Ascending aorta (tissue), 2 donors: ENCODE data around the gene SRD5A1. TPM values are rescaled to one million over a fixed set of nuclear protein-coding genes. Genes with fewer than 3 reads are reported as not detected.
"Not testable (repeated sequence)": the region's sequence is repeated elsewhere in the genome, so short reads cannot be mapped to it uniquely, and the experiment has no call there.

Source experiments
- DNase-seq, 2 donors: peaks; one replicate each; pipeline ENCODE4 v3.0.0-alpha.2; 2019; ENCODE audit warnings: low spot score in 2 of 2
- H3K27ac ChIP-seq, 2 donors: fragments of 200-600 bp; sonication (generic); one replicate each; pipeline ENCODE4 v1.5.1; 2016 to 2017; ENCODE audit warnings: mild to moderate bottlenecking in 1 of 2
- H3K27me3 ChIP-seq: fragments of 200-600 bp; sonication (generic); one replicate; pipeline ENCODE4 v1.5.1; 2017
- H3K36me3 ChIP-seq, 2 donors: fragments of 200-600 bp; sonication (generic); one replicate each; pipeline ENCODE4 v1.5.1; 2016
- H3K4me1 ChIP-seq, 2 donors: fragments of 200-600 bp; sonication (generic); one replicate each; pipeline ENCODE4 v1.5.1; 2016 to 2017; ENCODE audit warnings: mild to moderate bottlenecking in 1 of 2
- H3K4me3 ChIP-seq, 2 donors: fragments of 200-600 bp; sonication (generic); one replicate each; pipeline ENCODE4 v1.5.1; 2016 to 2017; ENCODE audit warnings: mild to moderate bottlenecking in 1 of 2
- H3K9me3 ChIP-seq, 2 donors: fragments of 200-600 bp; sonication (generic); one replicate each; pipeline ENCODE4 v1.5.1; 2016
- CTCF ChIP-seq, 3 experiments: fragments of 200-600 bp in 2 of 3; fragments of 450-650 bp in 1 of 3; sonication (generic) in 2 of 3; IDR thresholded peaks; one replicate each; pipeline ENCODE4 v1.5.1; 2016 to 2019; ENCODE audit warnings: antibody characterized with exemption in 3 of 3, mild to moderate bottlenecking in 1 of 3, moderate library complexity in 1 of 3
- intact Hi-C: fragments of 100-400 bp; cut with DNase I; formaldehyde crosslinking; loops from one replicate; pipeline ENCODE4 v1.15.1; 2023
- total RNA-seq: library from RNA; depleted of rRNA; stranded (reverse); fragments of >200 nt; gene quantifications from one replicate; pipeline ENCODE4 v1.1.0, GENCODE V29; 2016

Gene SRD5A1
- total RNA-seq, 1 donor from 2014 or later: 186 TPM

GRCh38 chr5:6667648-6668047 is 34.4 kb downstream of the SRD5A1 start:
- H3K27ac ChIP-seq: no peak overlapping the region
- no peak for TF ChIP-seq CTCF (IDR thresholded peaks at IDR 0.05)
- H3K27me3 ChIP-seq: no peaks in the 10 kb centered on the region
- H3K36me3 ChIP-seq: peaks cover 7 to 17% of the 10 kb centered on the region in 2 donors
- no peaks in the 10 kb centered on the region for H3K9me3 ChIP-seq
- no peaks in the 10 kb centered on the region for H3K4me1 ChIP-seq
- intact Hi-C loops: no loop called here
- no peak overlapping the region for H3K4me3 ChIP-seq
- no peak for DNase-seq

- intact Hi-C loops, H3K9me3 ChIP-seq, DNase-seq, H3K4me1 ChIP-seq, H3K27ac ChIP-seq, H3K27me3 ChIP-seq, H3K4me3 ChIP-seq: not testable (repeated sequence)
- H3K36me3 ChIP-seq: peaks cover 7 to 12% of the 10 kb centered on the region in 2 donors
Measured at GRCh38 chr5:6668717-6669116, 35.5 kb downstream of the SRD5A1 start.

GRCh38 chr5:6673031-6673430 is 39.8 kb downstream of the SRD5A1 start:
- Histone ChIP-seq H3K4me1 (no peaks in the 10 kb centered on the region), H3K36me3 (peaks cover 5% of the 10 kb centered on the region in 2 donors), H3K27ac (no peak overlapping the region), H3K4me3 (no peak overlapping the region), H3K27me3 (no peaks in the 10 kb centered on the region), H3K9me3 (no peaks in the 10 kb centered on the region)
- intact Hi-C loops: no loop called here
- no peak for TF ChIP-seq CTCF (IDR thresholded peaks at IDR 0.05)
- DNase-seq: no peak

- peaks cover 5% of the 10 kb centered on the region in 2 donors for H3K36me3 ChIP-seq
- H3K27me3 ChIP-seq: no peaks in the 10 kb centered on the region
- intact Hi-C loops: no loop called here
- H3K4me3 ChIP-seq: no peak overlapping the region
- H3K4me1 ChIP-seq: no peaks in the 10 kb centered on the region
- H3K27ac ChIP-seq: no peak overlapping the region
- no peak for DNase-seq
- no peak for TF ChIP-seq CTCF (IDR thresholded peaks at IDR 0.05)
- no peaks in the 10 kb centered on the region for H3K9me3 ChIP-seq
Measured at GRCh38 chr5:6673963-6674362, 40.7 kb downstream of the SRD5A1 start.

- Histone ChIP-seq H3K27me3 (no peaks in the 10 kb centered on the region), H3K9me3 (no peaks in the 10 kb centered on the region), H3K36me3 (peaks cover 5% of the 10 kb centered on the region in 2 donors), H3K4me3 (no peak overlapping the region), H3K27ac (no peak overlapping the region), H3K4me1 (no peaks in the 10 kb centered on the region)
- DNase-seq: no peak
- intact Hi-C loops: no loop called here
- no peak for TF ChIP-seq CTCF (IDR thresholded peaks at IDR 0.05)
Measured at GRCh38 chr5:6674421-6674820, 41.2 kb downstream of the SRD5A1 start.

GRCh38 chr5:6674886-6675285 is 41.6 kb downstream of the SRD5A1 start:
- intact Hi-C loops: loop anchor here (5.0 kb wide), 1 partner anchor 33 kb away; no protein-coding TSS in a partner anchor
- H3K27ac ChIP-seq: no peak overlapping the region
- TF ChIP-seq CTCF (IDR thresholded peaks at IDR 0.05): no peak
- peaks cover 2 to 4% of the 10 kb centered on the region in 2 donors for H3K36me3 ChIP-seq
- DNase-seq: no peak
- H3K4me1 ChIP-seq: no peaks in the 10 kb centered on the region
- no peaks in the 10 kb centered on the region for H3K27me3 ChIP-seq
- H3K9me3 ChIP-seq: no peaks in the 10 kb centered on the region
- no peak overlapping the region for H3K4me3 ChIP-seq
